ENCODE data around the gene AQP12B. TPM values are rescaled to one million over a fixed set of nuclear protein-coding genes. Genes with fewer than 3 reads are reported as not detected.

Gene AQP12B
- total and polyA plus RNA-seq, 2 of the 8 experiments (the other 6 are each of a cell fraction or from before 2014, with no cell fraction given), result not detected

DNA sequence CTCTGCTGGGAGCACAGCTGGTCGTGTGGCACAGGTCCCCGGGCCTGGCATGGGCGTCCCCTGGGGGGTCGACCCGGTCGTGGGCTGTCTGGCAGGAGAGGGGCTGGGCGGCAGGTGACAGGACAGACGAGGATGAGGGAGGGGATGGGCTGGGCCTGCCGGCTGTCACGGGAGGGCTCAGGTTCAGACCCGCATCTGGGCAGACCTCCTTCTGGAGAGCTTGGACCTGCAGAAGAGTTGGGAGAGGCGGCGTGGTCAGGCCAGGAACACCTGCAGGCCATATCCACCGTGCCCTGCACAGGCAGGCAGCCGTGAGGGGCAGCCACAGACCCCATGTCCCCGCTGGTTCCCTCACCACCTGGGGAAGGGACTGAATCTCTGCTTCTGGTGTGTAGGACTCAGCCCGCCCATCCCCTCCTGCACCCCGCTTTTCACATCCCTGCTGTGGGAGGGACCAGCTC is 34.5 kb upstream of the AQP12B start (continued):
- no peak for TF ChIP-seq EZH2 (IDR thresholded peaks at IDR 0.05; ENCODE audit: low read depth, low read length, severe bottlenecking)
